Liver (tissue), 9 donors: ENCODE results near the gene NIBAN1. TPM values are rescaled to one million over a fixed set of nuclear protein-coding genes. Genes with fewer than 3 reads are reported as not detected.

Source experiments
- DNase-seq: peaks from one replicate; pipeline ENCODE4 v3.0.0-alpha.2; 2017; ENCODE audit warnings: low spot score
- H3K27ac ChIP-seq, 2 donors: one replicate each; pipeline ENCODE4 v1.7.0; 2013; ENCODE audit warnings: inconsistent platforms in 2 of 2, low read length in 2 of 2, control low read depth in 1 of 2, low read depth in 1 of 2, mild to moderate bottlenecking in 1 of 2
- H3K27me3 ChIP-seq, 4 donors: one replicate each; pipeline versions ENCODE4 v1.6.1 to v1.7.0; 2013; ENCODE audit warnings: low read length in 3 of 4, inconsistent platforms in 1 of 4, mild to moderate bottlenecking in 1 of 4, moderate library complexity in 1 of 4; ENCODE audit not compliant: control insufficient read depth in 4 of 4, insufficient read depth in 4 of 4
- H3K36me3 ChIP-seq, 4 donors: one replicate each; pipeline versions ENCODE4 v1.6.1 to v1.7.0; 2013; ENCODE audit warnings: low read length in 3 of 4, mild to moderate bottlenecking in 3 of 4, low read depth in 1 of 4, moderate library complexity in 1 of 4; ENCODE audit not compliant: control insufficient read depth in 4 of 4, insufficient read depth in 3 of 4
- H3K4me1 ChIP-seq, 4 donors: one replicate each; pipeline versions ENCODE4 v1.6.1 to v1.7.0; 2013; ENCODE audit warnings: low read length in 3 of 4, mild to moderate bottlenecking in 3 of 4, moderate library complexity in 1 of 4; ENCODE audit not compliant: control insufficient read depth in 4 of 4, insufficient read depth in 4 of 4
- H3K4me3 ChIP-seq, 3 donors: one replicate each; pipeline versions ENCODE4 v1.6.1 to v1.7.0; 2013; ENCODE audit warnings: low read length in 3 of 3, control low read depth in 1 of 3, low read depth in 1 of 3, mild to moderate bottlenecking in 1 of 3
- H3K9ac ChIP-seq, 2 donors: one replicate each; pipeline ENCODE4 v1.7.0; 2013; ENCODE audit warnings: low read length in 2 of 2, mild to moderate bottlenecking in 2 of 2, moderate library complexity in 2 of 2, control low read depth in 1 of 2, low read depth in 1 of 2
- H3K9me3 ChIP-seq, 4 donors: one replicate each; pipeline versions ENCODE4 v1.6.1 to v1.7.0; 2013; ENCODE audit warnings: low read length in 3 of 4; ENCODE audit not compliant: control insufficient read depth in 4 of 4
- EGR1 ChIP-seq, 2 donors: IDR thresholded peaks; 2 replicates each; pipeline ENCODE4 v1.6.1; 2016 to 2018; ENCODE audit warnings: antibody characterized with exemption in 2 of 2, low read depth in 2 of 2
- FOXA1 ChIP-seq: IDR thresholded peaks from 2 replicates; pipeline ENCODE4 v1.6.1; 2016; ENCODE audit warnings: antibody characterized with exemption
- FOXA2 ChIP-seq: IDR thresholded peaks from 2 replicates; pipeline ENCODE4 v1.6.1; 2016; ENCODE audit warnings: antibody characterized with exemption
- GABPA ChIP-seq, 2 donors: IDR thresholded peaks in 1 of 2; conservative IDR thresholded peaks in 1 of 2; 2 replicates each; pipeline ENCODE4 v1.6.1; 2016; ENCODE audit warnings: antibody characterized with exemption in 2 of 2, mild to moderate bottlenecking in 1 of 2, moderate library complexity in 1 of 2
- HNF4G ChIP-seq: IDR thresholded peaks from 2 replicates; pipeline ENCODE4 v1.6.1; 2016; ENCODE audit warnings: antibody characterized with exemption
- JUND ChIP-seq, 2 donors: IDR thresholded peaks; 2 replicates each; pipeline ENCODE4 v1.6.1; 2016; ENCODE audit warnings: antibody characterized with exemption in 2 of 2
- NR2F2 ChIP-seq: IDR thresholded peaks from 2 replicates; pipeline ENCODE4 v1.6.1; 2016; ENCODE audit warnings: antibody characterized with exemption
- RXRA ChIP-seq, 2 donors: IDR thresholded peaks; 2 replicates each; pipeline ENCODE4 v1.6.1; 2017 to 2018; ENCODE audit warnings: antibody characterized with exemption in 2 of 2, mild to moderate bottlenecking in 1 of 2
- SP1 ChIP-seq: IDR thresholded peaks from 2 replicates; pipeline ENCODE4 v1.6.1; 2018; ENCODE audit warnings: antibody characterized with exemption, mild to moderate bottlenecking
- TAF1 ChIP-seq: conservative IDR thresholded peaks from 2 replicates; pipeline ENCODE4 v1.6.1; 2016; ENCODE audit warnings: antibody characterized with exemption, mild to moderate bottlenecking
- YY1 ChIP-seq: IDR thresholded peaks from 2 replicates; pipeline ENCODE4 v1.6.1; 2016; ENCODE audit warnings: antibody characterized with exemption, mild to moderate bottlenecking
- WGBS: extraction: QIAGEN DNeasy Blood & Tissue Kit; methylation state at CpG from one replicate; pipeline ENCODE4 v1.1.7; 2013; 5-methylcytosine and 5-hydroxymethylcytosine counted together
- polyA plus RNA-seq, 2 donors: library from polyadenylated mRNA; stranded (reverse) in 1 of 2; unstranded in 1 of 2; fragments of 200-250 nt in 1 of 2; fragments of >200 nt in 1 of 2; fragmentation: Nextera tagmentation in 1 of 2; extraction: Ambion mirVana in 1 of 2; gene quantifications; one replicate each; pipeline versions ENCODE4 v1.2.1 to v1.2.3, GENCODE V29; 2013 to 2015
- total RNA-seq, 2 donors: library from RNA; depleted of rRNA; stranded (reverse); fragments of >200 nt; gene quantifications; one replicate each; pipeline ENCODE4 v1.2.3, GENCODE V29; 2014
- TF ChIP-seq, protein P1 (sequence below): IDR thresholded peaks from 2 replicates; pipeline ENCODE4 v1.6.1; 2016; ENCODE audit warnings: antibody characterized with exemption
- TF ChIP-seq, protein P2 (sequence below): IDR thresholded peaks from 2 replicates; pipeline ENCODE4 v1.6.1; 2016; ENCODE audit warnings: antibody characterized with exemption
- TF ChIP-seq, protein P3 (sequence below): IDR thresholded peaks from 2 replicates; pipeline ENCODE4 v1.6.1; 2016; ENCODE audit warnings: antibody characterized with exemption
- TF ChIP-seq, protein P4 (sequence below): fragments of 150-350 bp; IDR thresholded peaks from 2 replicates; pipeline ENCODE4 v1.5.1; 2017; ENCODE audit warnings: improper control_type of control experiment, low read depth, low read length; ENCODE audit not compliant: missing input control
- donor health status: healthy.
- donor health status: healthy.
- donor health status: healthy.
- donor health status: healthy.
- donor health status: healthy.

The NIBAN1 gene
- total and polyA plus RNA-seq, 4 donors = 0.50 to 5.5 (median 2.8) TPM

DNA sequence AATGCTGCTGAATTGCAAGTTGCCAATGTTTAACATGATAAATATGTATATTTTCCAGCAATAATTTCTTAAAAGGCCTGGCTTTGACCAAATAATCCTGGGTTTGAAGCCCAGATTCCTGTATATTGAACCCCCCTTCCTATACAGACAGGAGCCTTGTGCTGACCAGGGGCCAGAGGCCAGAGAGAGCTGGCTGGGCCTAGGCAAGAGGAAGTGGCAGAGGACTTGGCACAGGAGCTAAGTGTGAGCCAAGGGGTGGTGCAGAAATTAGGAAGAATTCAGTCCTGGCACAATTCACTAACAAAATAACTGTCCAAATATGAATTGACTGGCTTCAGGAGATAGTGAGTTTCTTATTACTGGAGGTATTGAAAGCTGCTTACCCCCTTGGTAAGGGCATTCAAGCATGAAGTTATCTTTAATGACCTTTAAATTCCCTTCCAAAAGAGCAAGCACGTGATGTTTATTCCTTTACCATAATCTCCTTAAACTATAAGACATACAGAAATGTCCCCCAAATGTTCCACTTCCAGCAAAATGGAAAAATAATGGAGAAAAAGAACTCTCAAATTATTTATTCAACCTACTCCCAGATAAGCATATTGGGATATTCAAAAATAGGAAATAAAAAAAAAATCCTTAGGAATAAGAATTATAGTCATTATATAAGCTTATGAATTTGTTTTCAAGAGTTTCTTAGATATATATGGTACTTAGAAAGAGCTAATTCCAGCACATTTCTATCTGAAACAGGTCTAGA is 26.6 kb downstream of the NIBAN1 start:
- H3K27ac ChIP-seq = no peak overlapping the region
- no peak for DNase-seq
- H3K9me3 ChIP-seq = no peaks in the 10 kb centered on the region
- 45% methylated on average over 1 of the region's 1 CpG for WGBS
- no peak overlapping the region for H3K9ac ChIP-seq
- TF ChIP-seq NR2F2 = no peak
- TF ChIP-seq JUND (IDR thresholded peaks at IDR 0.05) = no peak
- TF ChIP-seq, protein P1, sequence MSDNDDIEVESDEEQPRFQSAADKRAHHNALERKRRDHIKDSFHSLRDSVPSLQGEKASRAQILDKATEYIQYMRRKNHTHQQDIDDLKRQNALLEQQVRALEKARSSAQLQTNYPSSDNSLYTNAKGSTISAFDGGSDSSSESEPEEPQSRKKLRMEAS = no peak
- TF ChIP-seq, protein P2, sequence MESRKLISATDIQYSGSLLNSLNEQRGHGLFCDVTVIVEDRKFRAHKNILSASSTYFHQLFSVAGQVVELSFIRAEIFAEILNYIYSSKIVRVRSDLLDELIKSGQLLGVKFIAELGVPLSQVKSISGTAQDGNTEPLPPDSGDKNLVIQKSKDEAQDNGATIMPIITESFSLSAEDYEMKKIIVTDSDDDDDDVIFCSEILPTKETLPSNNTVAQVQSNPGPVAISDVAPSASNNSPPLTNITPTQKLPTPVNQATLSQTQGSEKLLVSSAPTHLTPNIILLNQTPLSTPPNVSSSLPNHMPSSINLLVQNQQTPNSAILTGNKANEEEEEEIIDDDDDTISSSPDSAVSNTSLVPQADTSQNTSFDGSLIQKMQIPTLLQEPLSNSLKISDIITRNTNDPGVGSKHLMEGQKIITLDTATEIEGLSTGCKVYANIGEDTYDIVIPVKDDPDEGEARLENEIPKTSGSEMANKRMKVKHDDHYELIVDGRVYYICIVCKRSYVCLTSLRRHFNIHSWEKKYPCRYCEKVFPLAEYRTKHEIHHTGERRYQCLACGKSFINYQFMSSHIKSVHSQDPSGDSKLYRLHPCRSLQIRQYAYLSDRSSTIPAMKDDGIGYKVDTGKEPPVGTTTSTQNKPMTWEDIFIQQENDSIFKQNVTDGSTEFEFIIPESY = no peak
- H3K4me3 ChIP-seq = no peak overlapping the region
- peaks cover 0 to 2% (median 0%) of the 10 kb centered on the region in 4 donors for H3K27me3 ChIP-seq
- H3K4me1 ChIP-seq = no peaks in the 10 kb centered on the region
- H3K36me3 ChIP-seq = no peaks in the 10 kb centered on the region

DNA sequence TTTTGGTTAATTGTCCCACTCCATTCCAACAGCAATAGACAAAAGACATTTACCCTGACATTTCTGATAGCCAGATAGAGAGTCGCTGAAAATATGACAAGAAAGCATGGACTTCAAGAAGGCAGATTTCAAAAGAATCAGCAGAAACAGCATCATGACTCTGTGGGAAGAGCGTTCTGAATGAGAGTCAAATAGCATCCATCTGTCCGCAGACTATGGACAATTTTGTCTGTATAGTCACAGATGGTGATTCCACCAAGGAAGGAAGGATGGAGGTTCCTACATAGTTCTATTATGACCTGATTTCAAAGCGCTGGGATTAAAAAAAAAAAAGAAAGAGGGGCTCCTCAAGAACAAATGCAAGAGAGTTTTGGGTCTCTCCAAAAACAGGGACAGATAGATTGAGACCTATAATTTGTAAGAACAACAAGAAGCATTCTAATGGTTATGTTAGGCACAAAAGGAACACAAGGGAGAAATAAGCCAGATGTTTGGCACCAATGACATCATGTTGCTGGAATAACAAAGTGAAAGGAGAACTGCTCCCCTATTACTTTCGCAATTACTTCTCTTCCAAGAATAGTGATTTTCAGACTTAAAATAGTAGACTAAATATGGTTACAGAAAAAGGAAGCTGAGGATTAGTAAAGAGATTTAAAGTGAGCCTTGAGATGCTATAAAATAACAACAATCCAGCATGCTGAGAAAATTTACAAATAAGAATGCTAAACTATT is 28.5 kb downstream of the NIBAN1 start:
- peaks cover 0 to 2% (median 0%) of the 10 kb centered on the region in 4 donors for H3K27me3 ChIP-seq
- no peak overlapping the region for H3K27ac ChIP-seq
- no peak overlapping the region for H3K4me3 ChIP-seq
- TF ChIP-seq GABPA (IDR thresholded peaks at IDR 0.05 in 1 of 2, conservative IDR thresholded peaks at IDR 0.05 in 1 of 2) (no peak), SP1 (no peak), TAF1 (no peak)
- TF ChIP-seq, protein P2 = no peak
- H3K9me3 ChIP-seq = no peaks in the 10 kb centered on the region
- no peak for DNase-seq
- no peaks in the 10 kb centered on the region for H3K36me3 ChIP-seq
- H3K4me1 ChIP-seq = peaks cover 0 to 1% (median 0%) of the 10 kb centered on the region in 4 donors
- WGBS = 87% methylated on average over 5 of the region's 5 CpGs
- no peak overlapping the region for H3K9ac ChIP-seq

DNA sequence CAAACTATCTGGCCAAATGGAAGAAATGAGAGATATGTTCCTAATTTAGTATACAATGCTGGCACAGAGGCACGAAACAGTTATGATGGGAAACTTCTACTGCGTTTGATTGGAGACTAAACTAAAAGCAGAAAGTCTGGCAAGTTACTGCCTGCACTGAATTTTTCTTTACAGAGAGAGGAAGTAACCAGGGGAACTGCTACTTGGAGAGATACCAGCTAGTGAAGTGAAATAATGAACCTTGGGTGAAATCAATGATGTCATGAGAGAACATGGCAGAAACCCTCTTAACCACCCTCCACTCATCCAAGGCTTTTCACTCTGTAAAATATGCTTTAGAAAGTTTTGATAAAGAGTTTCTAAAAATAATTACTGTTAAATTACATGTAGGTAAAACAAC is 29.3 kb downstream of the NIBAN1 start:
- Histone ChIP-seq H3K27ac (no peak overlapping the region), H3K36me3 (no peaks in the 10 kb centered on the region), H3K4me3 (no peak overlapping the region), H3K9ac (no peak overlapping the region), H3K27me3 (peaks cover 0 to 4% (median 0%) of the 10 kb centered on the region in 4 donors), H3K4me1 (peaks cover 0 to 1% (median 0%) of the 10 kb centered on the region in 4 donors), H3K9me3 (no peaks in the 10 kb centered on the region)
- 85% methylated on average over 2 of the region's 2 CpGs for WGBS
- DNase-seq = no peak
- TF ChIP-seq, protein P3, sequence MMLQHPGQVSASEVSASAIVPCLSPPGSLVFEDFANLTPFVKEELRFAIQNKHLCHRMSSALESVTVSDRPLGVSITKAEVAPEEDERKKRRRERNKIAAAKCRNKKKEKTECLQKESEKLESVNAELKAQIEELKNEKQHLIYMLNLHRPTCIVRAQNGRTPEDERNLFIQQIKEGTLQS = no peak
- TF ChIP-seq, protein P1 = no peak
- TF ChIP-seq NR2F2 (no peak), FOXA2 (no peak), GABPA (IDR thresholded peaks at IDR 0.05 in 1 of 2, conservative IDR thresholded peaks at IDR 0.05 in 1 of 2) (no peak), YY1 (no peak), RXRA (IDR thresholded peaks at IDR 0.05) (no peak), SP1 (no peak), HNF4G (no peak), FOXA1 (no peak), EGR1 (IDR thresholded peaks at IDR 0.05; ENCODE audit: low read depth in 2 of 2) (no peak)
- TF ChIP-seq, protein P4, sequence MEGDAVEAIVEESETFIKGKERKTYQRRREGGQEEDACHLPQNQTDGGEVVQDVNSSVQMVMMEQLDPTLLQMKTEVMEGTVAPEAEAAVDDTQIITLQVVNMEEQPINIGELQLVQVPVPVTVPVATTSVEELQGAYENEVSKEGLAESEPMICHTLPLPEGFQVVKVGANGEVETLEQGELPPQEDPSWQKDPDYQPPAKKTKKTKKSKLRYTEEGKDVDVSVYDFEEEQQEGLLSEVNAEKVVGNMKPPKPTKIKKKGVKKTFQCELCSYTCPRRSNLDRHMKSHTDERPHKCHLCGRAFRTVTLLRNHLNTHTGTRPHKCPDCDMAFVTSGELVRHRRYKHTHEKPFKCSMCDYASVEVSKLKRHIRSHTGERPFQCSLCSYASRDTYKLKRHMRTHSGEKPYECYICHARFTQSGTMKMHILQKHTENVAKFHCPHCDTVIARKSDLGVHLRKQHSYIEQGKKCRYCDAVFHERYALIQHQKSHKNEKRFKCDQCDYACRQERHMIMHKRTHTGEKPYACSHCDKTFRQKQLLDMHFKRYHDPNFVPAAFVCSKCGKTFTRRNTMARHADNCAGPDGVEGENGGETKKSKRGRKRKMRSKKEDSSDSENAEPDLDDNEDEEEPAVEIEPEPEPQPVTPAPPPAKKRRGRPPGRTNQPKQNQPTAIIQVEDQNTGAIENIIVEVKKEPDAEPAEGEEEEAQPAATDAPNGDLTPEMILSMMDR = no peak
